Skin of body (tissue), 2 donors: ENCODE results near the gene SYK. TPM values are rescaled to one million over a fixed set of nuclear protein-coding genes. Genes with fewer than 3 reads are reported as not detected.
"Not testable (repeated sequence)": the region's sequence is repeated elsewhere in the genome, so short reads cannot be mapped to it uniquely, and the experiment has no call there.

ENCODE experiments used
- DNase-seq: peaks from one replicate; lab custom pipeline; 2025; lab: John Stamatoyannopoulos, UW
- total RNA-seq: library from RNA; depleted of rRNA; stranded (reverse); fragments of >200 nt; gene quantifications from one replicate; pipeline ENCODE4 v1.2.3, GENCODE V29; 2014

The SYK gene
- 10.2 TPM for total RNA-seq

DNA sequence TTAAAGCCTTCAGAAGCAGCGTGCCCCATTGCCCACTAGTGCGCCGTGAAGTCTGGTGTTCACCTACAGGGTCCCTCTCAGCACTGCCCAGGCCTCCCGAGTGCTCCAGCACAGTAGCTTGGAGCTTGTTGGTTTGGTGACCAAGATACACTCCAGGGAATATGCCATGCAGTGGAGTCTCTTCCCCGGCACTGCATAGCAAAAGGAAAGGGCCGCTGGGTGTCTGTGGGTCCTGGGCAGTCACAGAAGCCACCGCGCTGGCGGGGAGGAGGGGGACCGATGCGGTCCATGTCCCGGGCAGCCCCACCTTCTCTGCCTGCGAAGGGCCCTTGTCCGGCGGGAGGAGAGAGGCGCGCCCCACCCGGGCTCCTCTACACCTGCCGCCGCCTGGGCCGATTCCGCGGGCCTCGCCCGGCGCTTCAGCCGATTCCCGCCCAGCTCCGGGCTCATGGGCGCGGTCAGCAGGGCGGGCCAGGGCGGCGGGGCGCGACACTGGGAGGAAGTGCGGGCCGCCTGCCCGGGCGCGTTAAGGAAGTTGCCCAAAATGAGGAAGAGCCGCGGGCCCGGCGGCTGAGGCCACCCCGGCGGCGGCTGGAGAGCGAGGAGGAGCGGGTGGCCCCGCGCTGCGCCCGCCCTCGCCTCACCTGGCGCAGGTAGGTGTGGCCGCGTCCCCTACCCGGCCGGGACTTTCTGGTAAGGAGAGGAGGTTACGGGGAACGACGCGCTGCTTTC lies at the start of gene SYK:
Gene SYK (plus strand): TSS at position 579 of the 732 bp plus-strand sequence. CDS start 42,080 bp downstream, outside the sequence.
- DNase-seq, result no peak

DNA sequence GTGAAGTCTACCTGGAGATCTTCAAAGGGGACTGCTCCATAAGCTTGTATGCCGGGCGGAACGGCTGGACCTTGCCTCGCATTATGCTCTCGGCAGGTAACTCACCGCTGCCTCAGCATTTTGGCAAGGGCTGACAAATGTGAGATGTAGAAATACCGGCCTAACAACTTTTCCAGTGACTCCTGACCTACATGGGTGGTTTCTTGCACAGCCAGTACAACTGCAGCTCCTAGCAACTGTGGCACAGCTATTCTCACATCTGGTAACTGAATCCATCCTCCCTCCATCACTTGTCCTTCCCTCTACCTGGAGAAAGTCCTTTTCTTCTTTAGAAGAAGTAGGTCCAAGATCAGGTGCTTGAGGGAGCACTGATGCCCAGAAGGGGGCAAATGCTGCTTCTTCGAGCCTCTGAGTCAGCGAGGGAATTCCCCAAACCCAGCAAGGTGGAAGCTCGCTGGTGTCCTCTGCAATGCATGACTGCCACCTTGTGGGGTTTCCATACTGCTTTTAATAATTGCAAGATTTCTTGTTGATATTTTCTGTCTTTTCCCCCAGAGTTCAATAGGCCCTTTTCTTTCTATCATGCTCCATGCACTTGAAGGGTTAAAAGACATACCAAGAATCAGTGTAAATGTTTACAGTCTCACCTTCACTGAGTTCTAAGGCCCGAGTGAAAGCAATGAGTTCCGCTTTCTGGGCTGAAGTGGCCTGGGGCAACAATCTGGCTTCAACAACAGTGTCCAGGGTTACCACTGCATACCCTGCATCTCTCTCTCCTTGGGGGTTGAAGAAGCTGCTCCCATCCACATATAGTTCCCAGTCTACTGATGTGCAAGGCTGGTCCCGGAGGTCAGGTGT lies 45.9 kb upstream of the SYK start:
- not testable (repeated sequence) for DNase-seq

DNA sequence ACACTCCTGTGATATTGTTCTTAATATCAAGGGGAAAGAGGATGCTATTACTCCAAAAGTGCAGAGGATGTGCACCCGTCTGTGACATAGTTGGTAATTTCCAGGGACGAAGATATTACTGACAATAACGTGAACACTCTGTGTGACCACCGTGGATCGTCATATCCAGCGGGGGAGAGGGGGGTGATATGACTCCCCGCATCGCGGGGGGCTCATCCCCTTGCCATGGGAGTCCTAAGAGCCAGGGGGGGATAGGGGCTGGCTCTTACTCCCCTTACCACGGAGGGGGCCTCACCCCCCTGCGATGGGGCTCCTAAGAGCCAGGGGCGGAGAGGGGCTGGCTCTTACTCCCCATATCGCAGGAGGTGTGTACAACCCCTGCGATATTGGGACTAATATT lies 41.0 kb upstream of the SYK start:
- DNase-seq, result not testable (repeated sequence)

DNA sequence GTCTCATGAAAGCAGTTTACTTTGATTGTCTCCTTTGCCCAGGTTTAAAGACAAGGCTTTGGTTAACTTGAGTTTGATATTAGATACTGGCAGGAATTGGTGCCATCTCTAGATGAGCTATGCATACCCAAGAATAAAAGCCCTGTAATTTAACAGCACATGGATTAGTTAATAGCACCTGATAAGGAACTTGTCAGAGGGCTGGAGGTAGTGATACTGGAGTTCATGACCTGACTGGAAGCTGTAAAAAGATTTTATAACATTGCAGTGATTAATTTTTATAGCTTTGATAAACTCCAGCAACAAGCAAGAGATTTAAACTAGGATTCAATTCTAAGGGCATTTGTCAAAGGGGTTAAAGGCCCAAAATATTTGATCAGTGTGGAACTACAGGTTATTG lies 34.9 kb upstream of the SYK start:
- no peak for DNase-seq

DNA sequence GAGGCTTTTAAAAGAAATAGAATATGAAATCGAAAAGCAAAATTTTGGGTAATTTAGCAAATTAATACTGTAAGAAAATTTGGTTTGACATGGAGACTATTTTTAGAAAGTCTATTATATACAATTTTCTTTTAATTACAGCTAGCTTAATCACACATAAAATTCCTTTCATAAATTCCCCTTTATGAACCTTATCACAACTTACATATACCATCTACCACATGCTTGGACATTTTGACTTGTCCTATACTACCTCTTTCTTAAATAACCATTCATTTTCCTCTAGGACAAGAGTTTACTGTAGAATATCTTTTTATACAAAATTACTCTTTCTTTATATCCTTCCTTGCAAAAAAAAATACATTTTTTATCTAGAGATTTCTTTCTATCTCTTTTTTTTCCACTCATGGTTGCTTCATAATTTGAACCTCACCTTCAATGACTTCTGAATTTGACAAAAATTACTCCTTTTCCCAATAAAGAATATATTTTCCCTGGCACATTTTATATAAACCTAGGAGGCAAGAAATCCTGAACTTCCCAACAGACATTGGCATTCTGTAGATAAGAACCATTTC lies 34.0 kb upstream of the SYK start:
- no peak for DNase-seq

DNA sequence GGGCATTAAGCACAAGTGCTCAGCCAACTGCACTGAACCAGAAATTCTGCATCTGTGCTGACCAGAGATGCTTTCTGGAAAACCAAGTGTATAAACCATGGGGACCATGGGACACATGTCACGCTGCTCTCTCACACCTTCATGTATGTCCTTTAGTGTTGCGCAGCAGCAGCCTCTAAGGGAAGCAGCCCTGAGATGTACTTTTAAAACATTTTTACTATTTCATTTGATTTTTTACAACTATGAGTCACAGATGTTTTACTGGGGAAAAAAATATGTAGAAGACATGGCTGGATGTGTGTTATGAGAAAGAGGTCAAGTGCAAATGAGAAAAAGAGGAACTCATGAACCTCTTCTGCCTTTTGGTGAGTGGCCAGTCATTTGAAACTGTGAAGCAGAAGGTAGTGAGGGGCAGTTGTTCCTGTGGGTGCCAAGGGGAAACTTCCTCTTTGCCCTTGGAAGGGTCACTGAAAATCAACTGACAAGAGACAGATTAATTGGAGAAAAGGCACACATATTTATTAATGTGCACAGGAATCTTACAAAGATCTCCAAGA lies 31.4 kb upstream of the SYK start:
- no peak for DNase-seq

DNA sequence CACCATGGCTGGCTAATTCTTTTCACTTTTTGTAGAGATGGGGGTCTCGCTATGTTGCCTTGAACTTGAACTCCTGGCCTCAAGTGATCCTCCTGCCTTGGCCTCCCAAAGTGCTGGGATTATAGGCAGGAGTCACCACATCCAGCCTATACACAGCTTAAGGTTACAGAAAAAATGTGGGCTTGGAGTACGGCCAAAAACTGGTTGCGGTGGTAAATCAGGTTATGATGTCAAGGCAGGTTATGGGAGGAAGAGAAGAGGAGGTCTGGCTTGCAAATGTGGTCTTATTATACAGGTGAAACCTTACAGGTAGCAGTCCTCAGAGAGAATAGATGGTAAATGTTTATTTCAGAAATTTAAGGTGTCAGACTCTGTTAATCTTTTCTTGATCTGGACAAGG lies 30.7 kb upstream of the SYK start:
- DNase-seq, result no peak

DNA sequence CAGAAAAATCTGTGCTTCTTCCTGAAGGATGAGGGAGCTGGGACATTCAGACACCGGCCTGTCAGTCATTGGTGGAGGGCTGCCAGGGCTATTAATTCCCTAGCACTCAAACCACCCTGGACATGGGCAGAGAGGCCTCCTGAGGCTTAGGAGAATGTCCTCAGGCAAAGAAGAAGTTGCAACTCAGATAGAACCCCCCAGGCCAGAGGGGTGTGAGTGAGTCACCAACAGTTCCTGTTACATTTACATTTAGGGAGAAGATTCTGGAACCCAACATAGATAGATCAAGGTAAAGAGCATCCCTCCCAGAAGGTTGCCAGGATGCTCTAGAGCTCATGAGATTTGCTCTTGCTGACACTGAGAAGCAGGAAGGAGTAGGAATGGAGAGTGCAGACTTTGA lies 29.2 kb upstream of the SYK start:
- DNase-seq, result no peak

- DNase-seq, result no peak
These were observed 28.0 kb upstream of the SYK start for GRCh38 chr9:90773617-90774016.

- no peak for DNase-seq
These were observed 27.5 kb upstream of the SYK start for GRCh38 chr9:90774071-90774470.

- DNase-seq, result no peak
These were observed 26.9 kb upstream of the SYK start for GRCh38 chr9:90774682-90775081.

DNA sequence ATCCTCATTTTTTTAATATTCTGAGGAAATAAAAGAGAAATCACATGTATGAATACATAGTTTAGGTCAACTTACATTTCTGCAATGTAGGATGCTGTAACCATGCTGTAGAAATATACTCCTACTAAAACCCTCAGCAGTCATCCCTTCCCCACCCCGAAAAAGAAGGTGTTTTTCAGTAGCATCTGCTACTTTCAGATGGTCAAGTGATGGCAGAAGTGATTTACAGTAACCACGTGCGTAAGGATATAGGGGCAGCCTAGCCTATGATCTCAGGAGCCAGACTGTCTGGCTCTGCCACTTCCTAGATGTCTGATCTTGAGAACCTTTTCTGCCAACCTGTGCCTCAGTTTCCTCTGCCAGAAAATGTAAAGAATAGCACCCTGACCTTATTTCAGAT lies 26.0 kb upstream of the SYK start:
- DNase-seq, result no peak

DNA sequence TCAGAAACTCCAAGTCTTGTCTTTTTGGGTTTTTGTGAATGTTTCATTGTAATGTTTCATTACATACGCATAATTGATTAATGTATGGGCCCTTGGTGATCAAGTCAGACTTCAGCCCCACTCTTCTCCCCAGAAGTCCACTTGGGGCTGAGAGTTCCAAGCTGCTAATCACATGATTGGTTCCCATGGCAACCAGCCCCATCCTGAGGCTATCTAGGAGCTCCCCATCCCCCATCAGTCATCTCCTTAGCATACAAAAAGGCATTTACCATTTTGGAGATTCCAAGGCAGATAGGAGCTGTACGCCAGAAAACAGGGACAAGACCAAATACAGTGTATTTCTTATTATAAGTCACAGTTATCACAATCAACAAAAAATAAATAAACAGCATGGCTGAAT lies 22.9 kb upstream of the SYK start:
- DNase-seq, result no peak

DNA sequence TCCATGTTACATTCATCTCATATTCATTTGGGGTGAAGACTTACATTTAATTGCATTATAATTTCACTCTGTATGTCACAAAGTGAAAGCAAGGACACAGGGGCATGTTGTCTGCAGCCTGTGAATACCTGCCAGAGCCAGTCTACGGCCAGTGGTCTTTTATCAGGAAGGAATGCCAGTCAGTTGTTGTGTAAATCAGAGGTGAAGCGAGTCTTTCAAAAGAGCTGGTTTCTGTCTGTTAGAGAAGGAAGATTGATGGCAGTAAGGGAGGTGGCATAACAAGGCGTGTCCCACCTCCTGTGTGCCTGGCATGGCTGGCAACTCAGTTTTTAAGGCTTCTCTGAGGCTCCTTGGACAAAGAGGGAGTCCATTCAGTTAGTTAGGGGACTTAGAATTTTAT lies 18.1 kb upstream of the SYK start:
- no peak for DNase-seq

DNA sequence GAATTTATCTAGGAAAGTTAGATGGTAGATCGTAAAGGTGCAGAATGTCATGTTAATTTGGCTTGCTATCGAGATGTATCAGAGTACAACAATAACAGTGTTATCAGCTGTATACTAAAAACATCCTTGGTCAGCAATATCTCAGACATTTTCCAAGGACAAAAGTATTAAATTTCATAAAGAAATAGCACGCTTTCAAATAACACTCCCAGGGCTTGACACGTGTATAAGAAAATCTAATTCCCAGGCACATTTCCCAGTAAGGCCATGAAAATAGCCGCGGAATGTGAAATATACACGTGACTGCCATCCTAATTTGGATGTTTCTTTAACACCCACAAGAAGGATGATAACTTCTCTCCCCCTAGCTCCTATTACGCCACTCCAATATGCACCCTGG lies 17.7 kb upstream of the SYK start:
- no peak for DNase-seq

DNA sequence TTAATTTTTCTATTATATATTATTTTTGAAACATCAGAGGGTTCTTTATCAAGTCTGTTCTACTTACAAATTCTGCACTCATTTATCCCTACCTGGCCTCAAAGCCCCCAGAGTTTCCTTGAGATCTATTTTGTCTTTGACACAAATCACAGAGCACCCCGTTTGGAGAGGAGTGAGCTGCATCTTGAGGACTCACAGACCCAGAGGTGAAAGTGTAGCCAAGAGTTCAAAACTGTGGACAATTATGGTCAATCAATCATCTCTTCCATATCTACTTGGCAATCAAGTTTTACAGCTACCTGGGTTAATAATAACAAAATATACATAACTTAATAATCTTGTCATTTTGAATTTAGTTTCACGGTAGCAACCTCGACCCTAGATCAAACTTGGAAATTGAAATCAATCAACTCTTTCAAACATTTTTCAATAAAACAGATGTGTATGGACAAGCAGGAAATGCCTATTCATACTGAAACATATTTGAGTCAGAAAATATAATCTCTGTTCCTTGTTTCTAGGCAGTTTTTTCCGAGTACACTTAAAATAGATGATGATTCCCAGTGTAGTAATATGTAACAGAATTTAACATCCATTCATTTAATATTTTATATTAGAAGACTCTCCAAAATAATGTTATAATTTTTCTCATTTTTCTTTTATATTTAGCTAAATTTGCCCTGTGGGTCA lies 13.7 kb upstream of the SYK start:
- DNase-seq, result no peak

DNA sequence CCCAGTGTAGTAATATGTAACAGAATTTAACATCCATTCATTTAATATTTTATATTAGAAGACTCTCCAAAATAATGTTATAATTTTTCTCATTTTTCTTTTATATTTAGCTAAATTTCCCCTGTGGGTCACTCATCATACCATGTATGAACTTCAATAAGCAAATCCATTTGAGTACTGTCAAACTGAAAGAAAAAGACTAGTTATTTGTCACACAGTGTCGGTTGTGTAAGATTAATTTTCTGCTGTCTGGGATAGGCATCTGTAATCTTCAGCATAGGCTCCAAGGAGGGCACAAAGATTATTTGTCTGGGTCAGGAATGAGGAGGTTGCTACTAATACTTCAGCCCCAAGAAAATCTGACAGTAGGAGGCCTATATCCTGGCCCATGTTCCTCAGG lies 13.1 kb upstream of the SYK start:
- not testable (repeated sequence) for DNase-seq

DNA sequence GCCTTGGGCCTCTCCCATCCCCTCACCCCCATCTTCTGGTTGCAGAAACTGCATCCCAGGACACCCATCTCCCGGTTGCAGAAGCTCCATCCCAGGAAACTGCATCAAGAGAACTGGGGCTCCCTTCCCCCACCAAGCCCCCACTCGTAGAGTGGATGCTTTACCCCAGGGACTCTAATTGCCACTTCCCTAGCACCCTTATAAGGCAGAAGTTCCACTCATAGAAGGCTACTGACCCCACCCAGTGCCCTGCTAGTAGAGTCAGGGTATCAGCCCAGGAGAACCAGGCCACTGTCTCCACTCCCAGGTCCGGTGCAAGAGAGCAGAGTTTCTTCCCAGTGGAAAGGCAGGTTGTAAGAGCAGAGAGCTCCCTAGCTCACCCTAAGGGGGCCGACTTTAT lies 12.2 kb upstream of the SYK start:
- no peak for DNase-seq

- no peak for DNase-seq
These were observed 11.8 kb upstream of the SYK start for GRCh38 chr9:90789862-90790261.

GRCh38 chr9:90793024-90793423 lies 8.6 kb upstream of the SYK start:
- not testable (repeated sequence) for DNase-seq

- DNase-seq, result no peak
These were observed 7.9 kb upstream of the SYK start for GRCh38 chr9:90793729-90794128.

- DNase-seq, result no peak
These were observed 6.5 kb upstream of the SYK start for GRCh38 chr9:90795084-90795483.
